IPS-18a (cell line): ENCODE measurements around the gene ZFP64.

Experiments
- H3K27ac ChIP-seq: one replicate; pipeline ENCODE4 v1.5.1; 2013; ENCODE audit warnings: low read length
- H3K27me3 ChIP-seq: one replicate; pipeline ENCODE4 v1.6.1; 2013; ENCODE audit warnings: mild to moderate bottlenecking, low read length; ENCODE audit not compliant: control insufficient read depth, insufficient read depth
- H3K36me3 ChIP-seq: one replicate; pipeline ENCODE4 v1.6.1; 2013; ENCODE audit warnings: low read depth, low read length; ENCODE audit not compliant: control insufficient read depth
- H3K4me1 ChIP-seq: one replicate; pipeline ENCODE4 v1.6.1; 2013; ENCODE audit warnings: low read depth, low read length; ENCODE audit not compliant: control insufficient read depth
- H3K4me3 ChIP-seq: one replicate; pipeline ENCODE4 v1.5.1; 2013; ENCODE audit warnings: low read length
- H3K9ac ChIP-seq: one replicate; pipeline ENCODE4 v1.6.1; 2013; ENCODE audit warnings: mild to moderate bottlenecking, low read length, moderate library complexity
- H3K9me3 ChIP-seq: one replicate; pipeline ENCODE4 v1.6.1; 2013; ENCODE audit warnings: low read depth, low read length; ENCODE audit not compliant: control insufficient read depth

Gene ZFP64

DNA sequence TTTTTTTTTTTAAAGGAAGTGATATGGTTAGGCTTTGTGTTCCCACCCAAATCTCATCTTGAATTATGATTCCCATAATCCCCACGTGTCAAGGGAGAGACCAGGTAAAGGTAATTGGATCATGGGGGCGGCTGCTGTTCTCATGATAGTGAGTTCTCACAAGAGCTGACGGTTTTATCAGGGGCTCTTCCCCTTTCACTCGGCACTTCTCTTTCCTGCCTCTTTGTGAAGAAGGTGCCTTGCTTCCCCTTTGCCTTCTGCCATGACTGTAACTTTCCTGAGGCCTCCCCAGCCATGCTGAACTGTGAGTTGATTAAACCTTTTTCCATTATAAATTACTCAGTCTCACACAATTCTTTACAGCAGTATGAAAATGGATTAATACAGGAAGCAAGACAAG lies 64.3 kb downstream of the ZFP64 start:
- Histone ChIP-seq H3K4me1 (no peaks in the 10 kb centered on the region), H3K27me3 (no peaks in the 10 kb centered on the region), H3K4me3 (no peak overlapping the region), H3K9ac (no peak overlapping the region), H3K27ac (no peak overlapping the region), H3K36me3 (no peaks in the 10 kb centered on the region), H3K9me3 (no peaks in the 10 kb centered on the region)

DNA sequence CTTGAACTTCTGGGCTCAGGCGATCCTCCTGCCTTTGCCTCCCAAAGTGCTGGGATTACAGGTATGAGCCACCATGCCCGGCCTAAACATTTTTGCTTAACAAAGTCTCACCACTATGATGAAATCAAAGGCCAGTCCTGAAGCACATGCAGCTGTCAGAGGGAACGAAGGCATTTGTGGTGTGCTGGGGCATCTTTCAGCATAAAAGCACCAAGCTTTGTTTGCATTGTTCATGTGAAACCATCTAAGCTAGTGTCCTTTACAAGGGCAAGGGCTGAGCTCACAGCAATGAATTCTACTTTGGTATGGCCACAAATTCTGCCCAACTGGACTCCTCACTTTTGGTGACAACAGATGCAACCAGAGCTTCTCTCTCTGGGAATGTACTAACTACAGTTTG lies 66.8 kb downstream of the ZFP64 start:
- H3K9me3 ChIP-seq, result no peaks in the 10 kb centered on the region
- H3K27ac ChIP-seq, result no peak overlapping the region
- no peak overlapping the region for H3K9ac ChIP-seq
- H3K27me3 ChIP-seq, result no peaks in the 10 kb centered on the region
- no peaks in the 10 kb centered on the region for H3K36me3 ChIP-seq
- H3K4me3 ChIP-seq, result no peak overlapping the region
- H3K4me1 ChIP-seq, result no peaks in the 10 kb centered on the region

DNA sequence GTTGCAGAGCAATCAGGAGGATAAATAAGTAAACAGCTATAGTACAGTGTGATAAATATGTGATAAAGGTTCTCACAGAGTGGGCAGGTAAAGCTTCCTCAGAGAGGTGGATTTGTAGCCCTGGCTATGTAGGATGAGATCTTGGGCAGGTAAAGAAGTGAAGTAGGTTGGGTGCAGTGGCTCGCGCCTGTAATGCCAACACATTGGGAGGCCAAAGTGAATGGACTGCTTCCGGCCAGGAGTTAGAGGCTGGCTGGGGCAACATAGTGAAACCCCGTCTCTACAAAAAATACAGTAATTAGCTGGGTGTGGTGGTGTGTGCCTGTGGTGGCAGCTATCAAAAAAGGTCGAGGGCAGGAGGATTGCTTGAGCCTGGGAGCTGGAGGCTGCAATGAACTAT lies 72.9 kb downstream of the ZFP64 start:
- H3K27ac ChIP-seq, result no peak overlapping the region
- no peaks in the 10 kb centered on the region for H3K4me1 ChIP-seq
- no peaks in the 10 kb centered on the region for H3K9me3 ChIP-seq
- H3K27me3 ChIP-seq, result no peaks in the 10 kb centered on the region
- H3K36me3 ChIP-seq, result no peaks in the 10 kb centered on the region
- H3K4me3 ChIP-seq, result no peak overlapping the region
- H3K9ac ChIP-seq, result no peak overlapping the region

DNA sequence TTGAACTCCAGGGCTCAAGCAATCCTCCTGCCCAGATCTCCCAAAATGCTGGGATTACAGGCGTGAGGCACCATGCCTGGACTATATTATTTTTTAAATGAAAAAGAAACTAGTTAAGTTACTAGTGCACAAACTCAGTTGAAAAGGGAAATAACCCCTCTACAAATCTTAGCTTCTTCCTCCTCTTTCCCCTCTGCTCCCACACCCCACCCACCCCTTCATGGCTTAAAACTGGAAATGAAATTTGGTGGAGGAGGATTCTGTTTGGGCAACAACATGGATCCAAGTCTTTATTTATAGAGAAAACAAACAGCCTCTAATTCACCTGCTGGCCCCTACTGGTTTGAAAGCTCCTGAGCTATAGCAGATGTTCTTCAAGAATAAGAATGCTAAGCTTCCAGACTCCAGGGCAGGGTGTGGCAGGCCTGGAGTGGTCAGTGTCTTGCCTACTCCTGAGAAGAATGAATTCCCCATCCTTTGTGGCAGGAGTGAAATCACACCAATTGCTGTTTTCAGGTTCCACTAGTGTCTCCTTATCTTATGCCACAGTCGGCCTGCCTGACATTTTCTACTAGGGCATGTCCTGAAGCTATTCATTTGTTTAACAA lies 73.5 kb downstream of the ZFP64 start:
- H3K36me3 ChIP-seq, result no peaks in the 10 kb centered on the region
- H3K9me3 ChIP-seq, result no peaks in the 10 kb centered on the region
- no peak overlapping the region for H3K9ac ChIP-seq
- H3K4me3 ChIP-seq, result no peak overlapping the region
- no peaks in the 10 kb centered on the region for H3K4me1 ChIP-seq
- H3K27me3 ChIP-seq, result no peaks in the 10 kb centered on the region
- H3K27ac ChIP-seq, result no peak overlapping the region

DNA sequence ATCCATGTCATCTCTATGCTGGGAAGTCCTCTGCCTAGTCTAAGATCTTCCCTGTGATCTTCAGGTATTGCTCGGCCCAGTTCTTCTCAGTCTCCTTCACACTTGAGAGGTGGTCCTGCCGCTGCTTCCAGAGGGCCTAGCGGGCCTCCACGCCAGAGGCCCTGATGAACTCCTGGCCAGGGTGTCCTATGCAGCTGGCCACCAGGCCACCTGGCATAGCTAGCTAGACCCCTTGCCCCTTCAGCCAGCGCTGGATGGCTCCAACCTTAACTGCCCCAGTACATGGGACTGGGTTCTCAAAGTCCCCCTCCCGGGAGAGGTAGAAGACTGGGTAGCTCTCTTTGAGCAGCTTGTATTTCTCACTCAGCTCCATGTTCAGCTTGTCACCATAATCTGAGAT lies 81.1 kb downstream of the ZFP64 start:
- no peaks in the 10 kb centered on the region for H3K4me1 ChIP-seq
- no peak overlapping the region for H3K27ac ChIP-seq
- no peaks in the 10 kb centered on the region for H3K9me3 ChIP-seq
- H3K9ac ChIP-seq, result no peak overlapping the region
- no peak overlapping the region for H3K4me3 ChIP-seq
- peaks cover 17% of the 10 kb centered on the region for H3K27me3 ChIP-seq
- no peaks in the 10 kb centered on the region for H3K36me3 ChIP-seq

DNA sequence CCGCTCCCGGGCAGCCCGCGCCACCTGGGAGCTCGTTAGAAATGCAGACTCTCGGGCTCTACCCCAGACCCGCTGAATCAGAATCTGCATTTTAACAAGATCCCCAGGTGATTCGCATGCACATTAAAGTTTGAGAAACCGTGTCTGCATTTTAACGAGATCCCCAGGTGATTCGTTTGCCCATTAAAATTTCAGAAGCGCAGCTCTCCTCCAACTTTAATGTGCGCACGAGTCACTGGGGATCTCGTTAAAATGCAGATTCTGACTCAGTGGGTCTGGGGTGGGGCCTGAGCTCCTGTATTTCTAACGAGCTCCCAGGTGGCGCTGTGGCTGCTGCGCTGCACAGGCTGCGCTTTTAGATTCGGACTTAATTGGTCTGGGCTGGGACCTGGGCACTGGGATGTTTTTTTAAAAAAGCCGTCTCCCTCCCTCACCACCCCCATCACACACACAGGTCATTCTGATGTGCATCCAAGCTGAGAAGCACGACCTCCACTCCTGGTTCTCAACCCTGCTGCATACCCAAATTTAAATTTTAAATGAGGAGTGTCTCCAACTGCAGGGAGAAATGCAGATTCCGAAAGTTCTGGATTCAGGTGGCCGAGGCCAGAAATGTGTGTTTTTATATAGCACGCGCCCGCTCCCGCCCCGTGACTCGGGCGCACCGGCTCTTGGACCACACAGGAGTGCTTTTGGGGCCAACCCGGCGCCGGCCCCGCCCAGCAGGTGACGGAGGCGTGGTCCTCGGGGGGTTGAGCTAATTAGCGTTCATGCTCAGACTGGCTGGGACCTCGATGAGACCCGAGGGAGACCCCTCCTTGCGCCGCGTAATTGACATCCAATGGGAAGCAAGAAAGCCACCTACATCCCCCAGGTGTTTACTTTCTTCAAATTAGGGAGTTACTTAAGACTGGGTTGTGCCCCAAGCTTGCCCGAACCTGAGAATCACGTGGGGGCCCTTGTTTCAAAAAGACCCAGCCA lies 85.8 kb downstream of the ZFP64 start:
- Histone ChIP-seq H3K4me3 (peak overlapping the region; percentile 84), H3K36me3 (no peaks in the 10 kb centered on the region), H3K4me1 (peaks cover 15% of the 10 kb centered on the region), H3K9me3 (no peaks in the 10 kb centered on the region), H3K27me3 (peaks cover 58% of the 10 kb centered on the region), H3K27ac (no peak overlapping the region), H3K9ac (peak overlapping the region; percentile 50)

DNA sequence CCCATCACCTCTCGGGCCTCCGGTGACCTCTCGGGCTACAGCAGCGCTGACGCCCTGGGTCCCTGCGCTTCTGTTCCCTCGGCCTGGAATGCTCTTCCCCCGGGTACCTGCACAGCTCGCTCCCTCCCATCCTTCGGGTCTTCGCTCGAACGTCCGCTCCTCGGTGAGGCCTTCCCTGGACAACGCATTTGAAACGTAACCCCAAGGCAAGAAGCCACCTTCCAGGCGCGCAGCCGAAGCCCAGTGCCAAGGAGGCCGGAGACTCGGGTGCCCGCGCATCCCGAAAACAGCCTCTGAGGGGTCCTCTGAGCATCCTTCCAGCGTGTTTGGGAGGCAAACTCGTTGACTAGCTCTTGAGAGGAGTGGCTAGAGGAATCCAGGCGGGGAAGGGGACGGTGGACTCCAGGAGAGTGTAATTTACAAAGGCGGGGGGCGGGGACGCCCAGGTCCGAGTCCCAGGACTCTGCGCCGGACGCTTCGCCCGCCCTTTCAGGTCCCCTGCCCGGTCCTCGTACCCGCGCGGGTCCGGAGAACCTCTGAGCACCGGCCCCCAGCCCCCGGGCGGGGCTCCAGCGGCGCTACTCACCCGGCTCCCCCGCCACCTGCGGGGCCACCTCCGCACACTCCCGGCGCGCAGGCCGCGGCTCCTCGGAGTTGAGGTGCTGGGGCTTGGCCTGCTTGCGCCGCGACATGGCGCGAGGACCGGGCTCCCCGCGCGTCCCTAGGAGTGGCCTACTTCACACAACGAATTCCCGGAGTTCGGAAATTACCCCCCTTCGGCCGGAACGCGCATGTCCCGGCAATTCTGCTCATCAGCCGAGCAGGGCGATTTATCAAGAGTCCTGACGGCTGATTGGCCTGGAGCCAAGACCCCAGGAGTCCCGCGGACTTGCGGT lies 86.8 kb downstream of the ZFP64 start:
- H3K9me3 ChIP-seq, result no peaks in the 10 kb centered on the region
- H3K27me3 ChIP-seq, result peaks cover 60% of the 10 kb centered on the region
- peak overlapping the region; percentile 50 for H3K9ac ChIP-seq
- no peaks in the 10 kb centered on the region for H3K36me3 ChIP-seq
- H3K4me1 ChIP-seq, result peaks cover 15% of the 10 kb centered on the region
- H3K4me3 ChIP-seq, result peak overlapping the region; percentile 84
- H3K27ac ChIP-seq, result no peak overlapping the region

DNA sequence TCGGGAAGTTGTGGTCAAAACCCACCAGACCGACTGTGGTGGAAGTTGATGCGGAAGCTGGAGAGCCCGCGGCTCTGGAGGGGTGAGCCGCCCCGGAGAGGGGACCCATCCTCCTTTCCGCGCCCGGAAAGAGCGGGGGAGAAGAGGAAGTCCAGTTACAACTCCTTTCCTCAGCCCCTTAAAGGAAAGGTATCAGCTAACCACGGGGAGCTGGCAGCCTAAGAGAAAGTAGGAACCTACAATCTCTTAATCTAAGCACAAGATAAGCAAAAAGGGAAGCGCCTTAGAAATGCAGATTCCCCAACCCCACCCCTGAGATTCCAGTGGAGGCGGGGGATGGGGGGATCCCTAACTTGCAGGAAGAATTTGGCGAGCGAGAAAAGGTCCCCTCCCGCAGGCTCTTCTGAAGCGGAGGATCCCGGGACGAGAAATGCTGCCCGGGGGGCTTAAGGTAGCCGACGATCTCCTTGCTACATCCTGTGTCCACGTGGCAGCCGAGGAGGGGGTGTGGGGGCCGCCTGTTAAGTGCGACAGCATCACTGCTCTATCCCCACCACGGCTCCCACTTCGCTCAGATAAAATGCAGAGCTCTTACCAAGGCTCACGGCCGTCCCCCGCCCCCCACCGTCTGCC lies 87.5 kb downstream of the ZFP64 start:
- H3K4me1 ChIP-seq, result peaks cover 15% of the 10 kb centered on the region
- peak overlapping the region; percentile 84 for H3K4me3 ChIP-seq
- H3K36me3 ChIP-seq, result no peaks in the 10 kb centered on the region
- H3K9ac ChIP-seq, result peak overlapping the region; percentile 50
- H3K9me3 ChIP-seq, result no peaks in the 10 kb centered on the region
- H3K27ac ChIP-seq, result no peak overlapping the region
- H3K27me3 ChIP-seq, result peaks cover 60% of the 10 kb centered on the region

DNA sequence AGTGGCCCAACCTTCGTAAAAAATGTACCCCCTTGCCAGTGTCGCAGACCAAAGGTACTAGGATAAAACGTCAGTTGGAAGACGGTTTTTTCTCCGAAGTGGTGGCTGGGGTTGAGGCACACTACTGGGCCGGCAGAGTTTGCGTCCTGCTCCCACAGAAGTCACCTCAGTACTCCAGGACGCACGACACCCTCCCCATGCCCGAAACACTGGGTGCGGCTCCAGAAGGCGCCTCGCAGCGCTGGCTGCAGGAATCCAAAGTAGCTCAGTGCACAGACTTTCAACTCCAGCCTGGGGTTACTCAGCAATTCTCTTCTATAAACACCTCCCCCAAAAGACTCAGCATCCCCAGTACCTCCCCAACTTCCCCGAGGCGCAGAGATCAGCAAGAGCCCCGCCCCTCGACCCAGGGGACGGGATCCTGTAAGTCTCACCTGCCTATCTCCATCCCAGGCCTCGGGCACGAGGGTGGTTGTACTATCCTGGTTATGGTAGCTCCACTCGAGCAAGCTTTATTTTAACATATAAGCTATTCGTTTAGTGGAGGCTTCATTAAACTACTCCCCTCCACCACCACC lies 88.2 kb downstream of the ZFP64 start:
- Histone ChIP-seq H3K4me1 (peaks cover 15% of the 10 kb centered on the region), H3K27me3 (peaks cover 60% of the 10 kb centered on the region), H3K9ac (peak overlapping the region; percentile 50), H3K4me3 (peak overlapping the region; percentile 84), H3K9me3 (no peaks in the 10 kb centered on the region), H3K36me3 (no peaks in the 10 kb centered on the region), H3K27ac (no peak overlapping the region)

DNA sequence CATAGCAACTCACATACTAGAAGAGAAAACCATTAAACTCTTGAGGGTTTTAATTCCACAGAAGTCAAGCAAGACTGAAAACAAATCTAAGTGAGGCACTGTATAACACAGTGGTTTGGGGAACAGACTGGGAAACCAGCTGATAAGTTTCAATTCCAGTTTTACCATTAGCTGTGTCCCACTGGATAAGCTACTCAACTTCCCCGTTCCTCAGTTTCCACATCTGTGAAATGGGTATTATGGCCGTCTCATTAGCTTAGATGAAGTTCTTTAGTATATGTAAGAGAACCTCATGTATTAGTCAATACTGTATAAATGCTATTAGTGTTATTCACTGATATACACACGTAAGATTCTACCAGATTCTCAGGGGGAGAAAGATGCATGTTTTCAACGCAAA lies 89.0 kb downstream of the ZFP64 start:
- H3K27ac ChIP-seq, result no peak overlapping the region
- H3K36me3 ChIP-seq, result peaks cover 4% of the 10 kb centered on the region
- peak overlapping the region; percentile 84 for H3K4me3 ChIP-seq
- H3K27me3 ChIP-seq, result peaks cover 54% of the 10 kb centered on the region
- peaks cover 15% of the 10 kb centered on the region for H3K4me1 ChIP-seq
- H3K9me3 ChIP-seq, result no peaks in the 10 kb centered on the region
- H3K9ac ChIP-seq, result no peak overlapping the region
